ENCODE data around the gene SLC12A5. TPM values are rescaled to one million over a fixed set of nuclear protein-coding genes. Genes with fewer than 3 reads are reported as not detected.
"Not testable (repeated sequence)": the region's sequence is repeated elsewhere in the genome, so short reads cannot be mapped to it uniquely, and the experiment has no call there.

SLC12A5 gene
- total RNA-seq: not detected

- Histone ChIP-seq H3K4me3 (no peak within 1 kb of the TSS), H3K27me3 (peaks cover 0 to 19% of the 10 kb centered on the region in 2 donors), H3K36me3 (no peaks in the 10 kb centered on the region), H3K27ac (no peak within 1 kb of the TSS), H3K4me1 (no peaks in the 10 kb centered on the region), H3K9me3 (no peaks in the 10 kb centered on the region)
- no peak for DNase-seq
- TF ChIP-seq POLR2A (IDR thresholded peaks at IDR 0.05): no peak
- no peak for TF ChIP-seq CTCF (IDR thresholded peaks at IDR 0.05)
Observed at GRCh38 chr20:46028772-46029371, at the start of gene SLC12A5. Gene SLC12A5 (plus strand): TSS chr20:46029215. CDS start chr20:46029345, 130 bp downstream.

GRCh38 chr20:45981261-45981660 is 47.8 kb upstream of the SLC12A5 start:
- Histone ChIP-seq H3K27ac (no peak overlapping the region), H3K27me3 (no peaks in the 10 kb centered on the region), H3K36me3 (no peaks in the 10 kb centered on the region), H3K9me3 (no peaks in the 10 kb centered on the region), H3K4me3 (no peak overlapping the region), H3K4me1 (no peaks in the 10 kb centered on the region)
- DNase-seq: peak in 1 of 3 donors; percentile 9
- no peak for TF ChIP-seq POLR2A (IDR thresholded peaks at IDR 0.05)
- no peak for TF ChIP-seq CTCF (IDR thresholded peaks at IDR 0.05)

GRCh38 chr20:45983279-45983743 is 45.7 kb upstream of the SLC12A5 start:
- no peaks in the 10 kb centered on the region for H3K9me3 ChIP-seq
- no peak for TF ChIP-seq POLR2A (IDR thresholded peaks at IDR 0.05)
- no peak for TF ChIP-seq CTCF (IDR thresholded peaks at IDR 0.05)
- no peaks in the 10 kb centered on the region for H3K4me1 ChIP-seq
- H3K4me3 ChIP-seq: no peak overlapping the region
- H3K36me3 ChIP-seq: no peaks in the 10 kb centered on the region
- DNase-seq: no peak
- no peak overlapping the region for H3K27ac ChIP-seq
- H3K27me3 ChIP-seq: no peaks in the 10 kb centered on the region

- no peak for DNase-seq
- TF ChIP-seq CTCF (IDR thresholded peaks at IDR 0.05) (no peak), POLR2A (IDR thresholded peaks at IDR 0.05) (no peak)
- Histone ChIP-seq H3K27ac (no peak overlapping the region), H3K36me3 (no peaks in the 10 kb centered on the region), H3K27me3 (no peaks in the 10 kb centered on the region), H3K9me3 (no peaks in the 10 kb centered on the region), H3K4me3 (no peak overlapping the region), H3K4me1 (no peaks in the 10 kb centered on the region)
Observed at GRCh38 chr20:45985573-45985972, 43.4 kb upstream of the SLC12A5 start.

GRCh38 chr20:45987108-45987780 is 41.8 kb upstream of the SLC12A5 start:
- TF ChIP-seq CTCF (IDR thresholded peaks at IDR 0.05): peak in 5 of 6 experiments; percentile 62 to 86 (median 68)
- TF ChIP-seq POLR2A (IDR thresholded peaks at IDR 0.05): no peak
- Histone ChIP-seq H3K27me3 (no peaks in the 10 kb centered on the region), H3K4me3 (no peak overlapping the region), H3K27ac (no peak overlapping the region), H3K4me1 (no peaks in the 10 kb centered on the region), H3K9me3 (no peaks in the 10 kb centered on the region), H3K36me3 (no peaks in the 10 kb centered on the region)
- peak; percentile 78 to 90 (median 80) for DNase-seq

GRCh38 chr20:45988830-45989229 is 40.2 kb upstream of the SLC12A5 start:
- not testable (repeated sequence) for H3K36me3 ChIP-seq, H3K9me3 ChIP-seq, H3K4me1 ChIP-seq, DNase-seq, H3K4me3 ChIP-seq, H3K27me3 ChIP-seq, H3K27ac ChIP-seq

Measured in Peyer's patch (tissue), 4 donors.